ENCODE data around the gene TP73. TPM values are rescaled to one million over a fixed set of nuclear protein-coding genes. Genes with fewer than 3 reads are reported as not detected.

TP73 gene
- total RNA-seq, 1 donor from 2014 or later = 1.3 TPM

DNA sequence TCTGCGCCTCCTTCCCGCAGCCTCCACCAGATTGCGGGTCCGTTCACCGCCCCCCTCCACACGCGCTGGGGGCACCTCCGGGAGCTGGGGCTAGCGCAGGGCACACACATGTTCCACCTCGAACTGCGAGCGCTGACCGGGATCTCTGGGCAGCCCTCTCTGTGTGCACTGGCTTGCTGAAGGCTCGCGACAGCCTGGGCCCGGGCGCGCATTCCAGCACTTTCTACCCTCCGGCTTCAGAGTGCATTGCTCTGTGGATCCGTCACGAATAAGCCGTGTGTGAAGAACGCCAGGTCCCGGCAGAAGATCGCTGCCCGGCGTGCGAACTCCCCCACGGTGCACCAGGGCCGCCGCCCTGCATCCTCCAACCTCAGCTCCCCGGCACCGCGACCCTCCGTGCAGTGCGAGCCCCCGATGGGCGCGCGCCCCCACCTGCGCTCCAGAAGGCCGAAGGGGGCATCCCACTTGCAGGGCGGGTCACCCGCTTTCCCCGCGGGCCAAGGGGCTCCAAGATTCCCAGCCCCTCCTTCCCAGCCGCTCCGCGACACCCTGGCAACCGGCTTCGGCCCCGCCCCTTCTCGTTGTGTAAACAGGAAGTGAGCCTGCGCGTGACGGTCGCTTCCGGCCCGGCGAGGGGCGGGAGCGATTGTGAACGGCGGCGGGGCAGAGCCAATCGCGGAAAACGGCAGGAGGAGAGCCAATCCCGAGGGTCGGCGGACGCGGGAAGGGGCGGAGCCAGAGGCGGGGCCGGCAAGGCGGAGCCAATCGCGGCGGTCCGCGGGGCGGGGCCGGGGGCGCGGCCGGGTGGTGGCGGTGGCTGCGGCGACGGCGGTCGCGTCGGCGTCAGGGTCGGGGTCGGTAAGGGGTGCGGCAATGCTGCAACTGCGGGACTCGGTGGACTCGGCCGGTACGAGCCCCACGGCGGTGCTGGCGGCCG is 27.8 kb upstream of the TP73 start, which contains the start of gene TPRG1L:
TSS of gene TPRG1L (plus strand) at position 816 of the 937 bp plus-strand sequence. CDS start at position 874, 58 bp downstream.
- H3K36me3 Mint-ChIP-seq (ENCODE audit: low read depth) = peaks cover 4% of the 10 kb centered on the region
- H3K4me1 Mint-ChIP-seq = peaks cover 25% of the 10 kb centered on the region
- peak; percentile 100 for DNase-seq
- no peaks in the 10 kb centered on the region for H3K9me3 Mint-ChIP-seq
- intact Hi-C loops (cut with micrococcal nuclease) = loop anchor here (1.0 to 10.0 kb wide), 5 partner anchors 26 to 1210 kb away; partner anchors contain the start of genes ARHGEF16, PEX10, SMIM1 and WRAP73
- H3K4me3 Mint-ChIP-seq = peak within 1 kb of the TSS; percentile 94
- peak within 1 kb of the TSS; percentile 70 for H3K27ac Mint-ChIP-seq
- H3K27me3 Mint-ChIP-seq = peaks cover 5% of the 10 kb centered on the region

DNA sequence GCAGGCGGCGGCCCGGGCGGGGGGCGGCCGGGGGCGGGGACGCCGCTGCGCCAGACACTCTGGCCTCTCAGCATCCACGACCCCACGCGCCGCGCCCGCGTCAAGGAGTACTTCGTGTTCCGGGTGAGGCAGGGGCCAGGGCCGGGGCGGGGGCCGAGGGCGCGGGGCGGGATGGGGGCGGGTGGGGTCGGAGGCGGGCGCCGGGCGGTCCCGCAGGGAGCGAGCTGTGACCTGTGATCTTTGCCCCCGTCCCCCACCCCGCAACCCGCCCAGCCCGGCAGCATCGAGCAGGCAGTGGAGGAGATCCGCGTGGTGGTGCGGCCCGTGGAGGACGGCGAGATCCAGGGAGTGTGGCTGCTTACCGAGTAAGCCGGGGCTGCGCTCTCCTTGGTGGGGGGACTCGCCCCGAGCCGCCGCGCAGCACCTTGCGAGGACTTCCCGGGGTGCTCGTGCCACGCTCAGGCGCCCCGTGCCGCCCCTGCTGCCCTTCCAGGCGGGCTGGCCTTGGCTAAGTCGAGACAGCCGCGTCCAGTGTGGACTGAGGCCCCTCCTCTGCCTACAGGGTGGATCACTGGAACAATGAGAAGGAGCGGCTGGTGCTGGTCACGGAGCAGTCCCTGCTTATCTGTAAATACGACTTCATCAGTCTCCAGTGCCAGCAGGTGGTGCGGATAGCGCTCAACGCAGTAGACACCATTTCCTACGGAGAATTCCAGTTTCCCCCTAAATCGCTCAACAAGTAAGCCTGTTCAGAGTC is 27.0 kb upstream of the TP73 start:
- peak; percentile 78 for DNase-seq
- intact Hi-C loops (cut with micrococcal nuclease) = loop anchor here (10.0 kb wide), 2 partner anchors 99 to 1211 kb away; partner anchors contain the start of gene PEX10
- H3K4me1 Mint-ChIP-seq = peaks cover 25% of the 10 kb centered on the region
- peak overlapping the region; percentile 94 for H3K4me3 Mint-ChIP-seq
- no peak overlapping the region for H3K27ac Mint-ChIP-seq
- H3K9me3 Mint-ChIP-seq = no peaks in the 10 kb centered on the region
- peaks cover 8% of the 10 kb centered on the region for H3K36me3 Mint-ChIP-seq (ENCODE audit: low read depth)
- peaks cover 5% of the 10 kb centered on the region for H3K27me3 Mint-ChIP-seq

DNA sequence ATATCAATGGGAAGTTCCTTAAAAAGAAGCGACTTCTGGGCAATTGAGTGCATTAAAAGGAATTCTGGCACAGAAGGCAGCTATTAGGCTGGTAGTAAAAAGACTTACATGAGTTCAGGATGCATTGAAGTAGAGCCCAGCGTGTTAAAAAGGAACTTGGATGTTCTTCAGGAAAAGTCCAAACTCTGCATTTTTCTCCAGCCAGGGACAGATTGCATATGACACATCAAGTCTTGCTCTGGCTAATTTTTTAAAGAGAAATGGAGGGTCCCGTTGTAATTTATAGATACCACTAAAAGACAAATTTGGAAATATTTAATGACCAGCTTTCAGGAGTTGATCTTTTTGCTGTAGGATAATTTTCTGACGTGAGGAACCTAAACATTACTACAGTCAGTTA is 26.3 kb upstream of the TP73 start:
- intact Hi-C loops (cut with micrococcal nuclease) = loop anchor here (10.0 kb wide), 2 partner anchors 99 to 1211 kb away; partner anchors contain the start of gene PEX10
- H3K27me3 Mint-ChIP-seq = peaks cover 5% of the 10 kb centered on the region
- H3K9me3 Mint-ChIP-seq = no peaks in the 10 kb centered on the region
- peaks cover 25% of the 10 kb centered on the region for H3K4me1 Mint-ChIP-seq
- H3K4me3 Mint-ChIP-seq = peak overlapping the region; percentile 94
- H3K27ac Mint-ChIP-seq = no peak overlapping the region
- no peak for DNase-seq
- peaks cover 9% of the 10 kb centered on the region for H3K36me3 Mint-ChIP-seq (ENCODE audit: low read depth)

DNA sequence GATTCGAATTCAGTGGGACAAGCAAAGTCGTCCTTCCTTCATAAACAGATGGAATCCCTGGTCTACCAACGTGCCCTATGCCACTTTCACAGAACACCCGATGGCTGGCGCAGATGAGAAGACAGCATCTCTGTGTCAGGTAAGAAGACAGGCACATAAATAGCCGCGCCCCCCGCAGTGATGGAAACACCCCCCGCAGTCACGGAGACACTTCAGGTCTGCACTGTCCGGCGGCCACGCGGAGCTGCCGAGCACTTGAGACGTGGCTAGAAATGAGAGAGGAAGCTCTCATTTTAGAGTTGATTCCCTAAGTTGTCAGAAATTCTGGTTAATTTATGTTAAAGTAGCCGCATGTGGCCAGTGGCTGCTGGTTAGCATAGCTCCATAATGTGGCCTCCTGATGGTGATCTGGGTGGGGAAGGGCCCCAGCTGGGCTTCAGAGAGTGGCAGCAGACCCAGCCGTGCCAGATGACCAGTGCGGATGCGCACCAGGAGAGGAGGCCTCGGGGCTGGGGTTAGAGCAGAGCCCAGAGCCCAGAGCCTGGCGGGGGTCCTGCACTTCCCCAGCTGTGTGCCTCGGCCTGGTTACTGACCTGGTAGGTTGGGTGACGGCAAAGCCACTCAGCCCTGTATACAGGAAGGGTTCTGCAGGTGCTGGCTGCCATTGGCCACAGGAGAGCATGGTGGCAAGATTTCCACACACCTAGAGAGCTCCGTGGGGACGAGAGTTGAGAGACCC is 24.6 kb upstream of the TP73 start:
- Mint-ChIP-seq H3K4me1 (peaks cover 23% of the 10 kb centered on the region), H3K4me3 (no peak overlapping the region), H3K27ac (no peak overlapping the region), H3K27me3 (peaks cover 5% of the 10 kb centered on the region), H3K36me3 (ENCODE audit: low read depth) (peaks cover 9% of the 10 kb centered on the region), H3K9me3 (no peaks in the 10 kb centered on the region)
- intact Hi-C loops (cut with micrococcal nuclease) = loop anchor here (10.0 kb wide), 2 partner anchors 97 to 1213 kb away; partner anchors contain the start of gene PEX10
- no peak for DNase-seq

DNA sequence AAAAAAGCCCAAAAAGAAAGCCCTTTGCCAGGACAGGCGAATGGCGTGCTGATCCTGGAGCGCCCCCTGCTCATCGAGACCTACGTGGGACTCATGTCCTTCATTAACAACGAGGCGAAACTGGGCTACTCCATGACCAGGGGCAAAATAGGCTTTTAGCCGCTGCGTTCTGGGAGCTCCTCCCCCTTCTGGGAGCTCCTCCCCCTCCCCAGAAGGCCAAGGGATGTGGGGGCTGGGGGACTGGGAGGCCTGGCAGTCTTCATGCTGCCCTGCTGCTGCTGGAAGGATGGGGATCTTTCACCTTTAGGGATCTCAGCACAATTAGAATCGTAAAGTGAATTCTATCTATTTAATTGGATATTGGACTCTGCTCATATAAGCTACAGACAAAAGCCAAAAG is 23.9 kb upstream of the TP73 start:
- intact Hi-C loops (cut with micrococcal nuclease) = loop anchor here (10.0 kb wide), 2 partner anchors 96 to 1214 kb away; partner anchors contain the start of gene PEX10
- peaks cover 10% of the 10 kb centered on the region for H3K36me3 Mint-ChIP-seq (ENCODE audit: low read depth)
- peaks cover 16% of the 10 kb centered on the region for H3K4me1 Mint-ChIP-seq
- H3K27ac Mint-ChIP-seq = no peak overlapping the region
- H3K9me3 Mint-ChIP-seq = no peaks in the 10 kb centered on the region
- H3K4me3 Mint-ChIP-seq = no peak overlapping the region
- no peak for DNase-seq
- H3K27me3 Mint-ChIP-seq = peaks cover 2% of the 10 kb centered on the region

DNA sequence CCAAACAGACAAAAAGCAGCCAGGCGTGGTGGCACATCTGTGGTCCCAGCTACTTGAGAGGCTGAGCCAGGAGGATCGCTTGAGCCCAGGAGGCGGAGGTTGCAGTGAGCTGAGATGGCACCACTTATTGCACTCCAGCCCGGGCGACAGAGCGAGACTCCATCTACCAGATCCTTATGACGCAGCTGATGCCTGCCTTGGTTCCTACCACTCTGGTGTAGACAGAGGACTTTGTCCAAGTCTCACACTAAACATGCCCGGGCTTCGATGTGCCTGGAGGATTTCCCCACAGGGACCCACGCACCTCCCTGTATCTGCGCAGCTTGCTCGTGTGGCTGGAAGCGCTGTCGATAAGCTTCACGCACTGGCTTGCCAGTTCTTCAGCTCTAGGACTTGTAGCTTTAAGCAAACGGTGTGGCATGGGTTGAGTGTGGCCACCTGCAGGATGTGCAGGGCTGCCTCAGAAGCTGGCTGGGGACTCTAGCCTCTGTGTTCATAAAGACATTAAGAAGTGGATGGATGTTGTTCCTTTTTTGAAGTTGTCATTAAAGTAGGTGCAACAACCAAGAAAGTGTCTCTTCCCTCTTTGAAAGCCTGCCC is 22.7 kb upstream of the TP73 start:
- intact Hi-C loops (cut with micrococcal nuclease) = loop anchor here (10.0 kb wide), 2 partner anchors 95 to 1215 kb away; partner anchors contain the start of gene PEX10
- no peak overlapping the region for H3K4me3 Mint-ChIP-seq
- H3K36me3 Mint-ChIP-seq (ENCODE audit: low read depth) = peaks cover 14% of the 10 kb centered on the region
- no peak overlapping the region for H3K27ac Mint-ChIP-seq
- no peaks in the 10 kb centered on the region for H3K27me3 Mint-ChIP-seq
- peaks cover 4% of the 10 kb centered on the region for H3K4me1 Mint-ChIP-seq
- no peak for DNase-seq
- H3K9me3 Mint-ChIP-seq = no peaks in the 10 kb centered on the region

DNA sequence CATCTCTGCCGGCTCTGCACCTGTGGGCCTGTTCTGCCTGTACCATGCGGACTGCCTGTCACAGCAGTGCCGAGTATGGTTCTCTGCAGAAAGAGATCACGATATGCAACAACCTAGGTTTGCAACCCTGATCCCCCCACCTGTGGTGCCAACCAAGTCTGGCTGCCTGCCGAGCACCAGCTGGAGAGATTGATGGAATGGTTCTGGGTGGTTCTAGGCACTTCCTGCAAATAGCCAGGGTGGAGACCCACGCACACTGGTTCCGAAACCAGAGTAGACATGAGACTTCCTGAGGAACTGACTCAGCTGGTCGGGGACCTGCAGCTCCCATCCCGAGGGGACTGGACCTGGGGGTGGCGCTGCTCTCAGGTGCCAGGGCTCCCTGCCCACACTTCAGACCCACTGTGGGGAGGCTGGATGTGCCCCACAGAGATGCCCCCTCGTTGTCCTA is 22.1 kb upstream of the TP73 start:
- no peak overlapping the region for H3K27ac Mint-ChIP-seq
- intact Hi-C loops (cut with micrococcal nuclease) = no loop called here
- H3K4me1 Mint-ChIP-seq = peaks cover 4% of the 10 kb centered on the region
- peaks cover 14% of the 10 kb centered on the region for H3K36me3 Mint-ChIP-seq (ENCODE audit: low read depth)
- no peaks in the 10 kb centered on the region for H3K27me3 Mint-ChIP-seq
- no peak for DNase-seq
- H3K9me3 Mint-ChIP-seq = no peaks in the 10 kb centered on the region
- no peak overlapping the region for H3K4me3 Mint-ChIP-seq

DNA sequence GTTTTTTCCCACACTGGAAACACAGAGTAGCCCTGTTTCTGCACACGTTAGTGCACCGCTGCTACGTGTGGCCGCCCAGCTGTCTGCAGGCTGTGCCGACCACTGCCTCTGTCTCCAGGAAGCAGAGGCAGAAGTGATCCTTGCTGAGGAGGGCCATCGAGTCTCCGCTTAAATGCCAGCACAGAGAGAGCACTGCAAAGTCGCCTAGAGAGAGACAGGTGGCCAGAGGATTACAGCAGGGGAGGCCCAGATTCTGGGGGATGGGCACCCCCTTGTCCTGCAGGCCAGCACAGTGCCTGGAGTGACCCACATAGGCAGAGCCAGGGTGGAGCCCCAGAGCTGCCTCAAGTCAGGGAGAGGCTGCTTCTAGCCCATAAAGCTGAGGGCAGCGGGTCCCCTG is 21.4 kb upstream of the TP73 start:
- no peak for DNase-seq
- Mint-ChIP-seq H3K27me3 (no peaks in the 10 kb centered on the region), H3K36me3 (ENCODE audit: low read depth) (peaks cover 16% of the 10 kb centered on the region), H3K4me3 (no peak overlapping the region), H3K27ac (no peak overlapping the region), H3K4me1 (peaks cover under 1% of the 10 kb centered on the region), H3K9me3 (no peaks in the 10 kb centered on the region)
- intact Hi-C loops (cut with micrococcal nuclease) = no loop called here

DNA sequence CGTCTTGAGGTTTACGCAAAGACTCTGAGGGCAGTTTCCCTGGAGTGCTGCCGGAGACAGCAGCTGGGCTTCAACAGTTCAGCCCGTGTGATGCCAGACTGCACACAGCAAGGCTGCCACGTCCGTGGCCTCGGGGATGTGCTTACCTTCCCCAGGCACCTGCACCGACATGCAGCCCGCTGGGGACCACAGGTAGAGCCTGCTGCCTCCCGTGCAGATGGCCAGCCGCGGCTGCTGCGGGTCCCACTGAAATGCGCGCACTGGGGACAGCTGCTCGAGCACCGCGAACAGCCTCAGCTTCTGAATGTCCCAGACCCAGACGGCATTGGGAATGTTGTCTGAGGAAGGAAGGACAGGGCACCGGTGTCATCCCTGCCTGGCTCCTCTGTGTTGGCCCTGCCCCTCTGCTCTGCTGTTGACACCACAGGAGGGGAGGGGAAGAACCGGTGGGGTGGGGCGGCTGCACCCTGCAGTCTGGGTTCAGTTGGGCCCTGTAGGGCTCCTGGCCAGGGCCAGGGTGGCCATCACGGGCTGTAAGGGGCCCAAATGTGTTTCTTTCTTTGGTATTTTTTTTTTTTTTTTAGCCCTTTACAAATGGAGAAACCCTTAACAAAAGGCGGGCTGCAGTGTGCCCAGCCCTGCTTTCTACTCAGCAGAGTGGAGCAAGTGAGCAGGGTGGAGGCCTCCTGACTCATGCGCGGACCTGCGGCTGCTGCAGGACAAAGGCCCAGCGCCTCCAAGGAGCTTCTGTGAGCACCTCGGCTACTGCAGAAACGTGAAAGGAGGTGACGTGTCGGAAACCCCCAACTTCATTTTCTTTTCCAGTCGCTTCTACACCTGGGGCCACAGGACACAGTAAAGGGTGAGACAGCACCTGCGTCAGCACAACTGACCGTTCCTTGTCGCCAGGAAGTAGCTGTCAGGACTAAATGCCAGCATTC is 20.7 kb upstream of the TP73 start:
- no peaks in the 10 kb centered on the region for H3K9me3 Mint-ChIP-seq
- no peak overlapping the region for H3K27ac Mint-ChIP-seq
- intact Hi-C loops (cut with micrococcal nuclease) = no loop called here
- DNase-seq = no peak
- peaks cover 20% of the 10 kb centered on the region for H3K36me3 Mint-ChIP-seq (ENCODE audit: low read depth)
- H3K4me3 Mint-ChIP-seq = no peak overlapping the region
- no peaks in the 10 kb centered on the region for H3K4me1 Mint-ChIP-seq
- no peaks in the 10 kb centered on the region for H3K27me3 Mint-ChIP-seq

DNA sequence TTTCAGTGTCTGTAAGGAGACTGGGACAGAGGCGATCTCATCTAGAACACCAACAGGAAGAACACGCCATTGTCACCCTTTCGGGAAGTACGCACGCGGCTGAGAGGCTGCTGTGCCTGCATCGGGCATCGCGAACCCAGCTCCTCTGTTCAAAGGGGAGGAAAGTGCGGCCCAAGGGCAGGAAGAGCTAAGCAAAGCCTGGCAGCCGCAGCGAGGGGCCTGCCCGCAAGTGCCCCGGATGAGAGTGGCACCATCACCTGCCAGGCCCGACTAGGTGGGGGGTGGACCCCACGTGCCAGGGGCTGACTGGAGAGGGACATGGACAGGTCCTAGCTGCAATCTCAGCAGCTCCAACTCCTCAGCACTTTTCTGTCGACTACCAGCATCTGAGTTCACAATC is 20.0 kb upstream of the TP73 start:
- no peak overlapping the region for H3K27ac Mint-ChIP-seq
- H3K36me3 Mint-ChIP-seq (ENCODE audit: low read depth) = peaks cover 20% of the 10 kb centered on the region
- no peaks in the 10 kb centered on the region for H3K4me1 Mint-ChIP-seq
- H3K4me3 Mint-ChIP-seq = no peak overlapping the region
- DNase-seq = no peak
- H3K27me3 Mint-ChIP-seq = no peaks in the 10 kb centered on the region
- intact Hi-C loops (cut with micrococcal nuclease) = no loop called here
- H3K9me3 Mint-ChIP-seq = no peaks in the 10 kb centered on the region

DNA sequence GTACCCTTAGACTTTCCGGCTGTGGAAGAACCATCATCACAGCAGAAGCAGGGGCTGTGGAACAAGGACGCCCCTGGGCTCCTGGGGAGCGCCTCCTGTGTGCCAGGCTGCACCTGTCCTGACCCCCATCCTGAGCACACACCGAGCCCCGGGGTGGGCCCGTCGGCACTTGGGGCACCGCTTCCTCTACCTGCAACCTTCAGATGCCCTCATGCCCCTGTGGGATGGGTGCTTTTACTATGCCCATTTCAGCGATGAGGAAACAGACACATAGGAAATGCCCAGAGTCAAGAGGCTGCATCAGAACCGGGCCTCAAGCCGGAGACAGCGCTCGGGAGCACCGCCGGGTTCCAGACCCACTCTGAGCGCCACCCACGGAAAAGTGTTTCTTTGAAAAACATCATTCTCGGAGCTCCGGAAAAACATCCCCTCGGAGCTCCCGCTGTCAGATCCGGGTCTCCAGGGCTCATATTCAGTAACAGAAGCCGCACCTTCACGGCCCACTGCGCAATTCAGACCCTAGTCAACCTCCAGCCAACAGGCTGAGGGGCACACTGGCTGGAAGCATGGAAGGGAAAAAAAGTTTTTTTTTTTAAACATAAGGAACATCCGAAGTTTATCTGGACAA is 19.5 kb upstream of the TP73 start:
- Mint-ChIP-seq H3K9me3 (no peaks in the 10 kb centered on the region), H3K27ac (no peak overlapping the region), H3K36me3 (ENCODE audit: low read depth) (peaks cover 20% of the 10 kb centered on the region), H3K4me1 (no peaks in the 10 kb centered on the region), H3K4me3 (no peak overlapping the region), H3K27me3 (no peaks in the 10 kb centered on the region)
- intact Hi-C loops (cut with micrococcal nuclease) = no loop called here
- DNase-seq = no peak

Measured in activated CD4-positive, alpha-beta T cell treated with anti-CD3 and anti-CD28 coated beads, Interleukin-2, amount 10 ng/mL, durations not matched to agents 24 days and 14 days (primary cell).